ENCODE measurements around the gene PRKG2.

The PRKG2 gene

DNA sequence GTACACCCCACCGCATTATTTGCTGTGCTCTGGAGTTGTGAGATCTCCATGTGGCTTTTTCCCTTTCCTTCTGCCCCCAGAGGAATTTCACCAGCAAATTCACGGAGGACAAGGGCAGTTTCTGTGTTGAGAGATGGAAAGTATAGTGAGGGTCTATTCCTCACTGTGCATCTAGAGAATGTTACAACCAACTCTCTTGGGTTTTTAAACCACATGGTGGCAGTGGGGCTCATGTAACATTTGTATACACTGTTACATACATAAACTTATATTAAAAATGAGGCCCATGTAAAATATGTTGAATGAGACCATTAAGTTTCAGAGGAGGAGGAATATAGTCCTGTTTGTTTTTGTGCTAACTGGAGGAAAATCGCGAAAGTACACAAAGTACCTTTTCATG is 909 bp upstream of the PRKG2 start:
- Histone ChIP-seq H3K79me2 (ENCODE audit: insufficient read depth, low read length) (no peaks in the 10 kb centered on the region), H2AFZ (ENCODE audit: low read length) (no peak overlapping the region), H3K9me3 (ENCODE audit: insufficient read depth, low read depth, low read length) (no peaks in the 10 kb centered on the region), H3K4me1 (ENCODE audit: insufficient read depth, low read length, poor library complexity, severe bottlenecking) (peaks cover 10% of the 10 kb centered on the region), H3K9me2 (replicated peaks; ENCODE audit: low read depth, low read length) (no peaks in the 10 kb centered on the region), H3K36me3 (ENCODE audit: insufficient read depth, low read length) (no peaks in the 10 kb centered on the region), H3F3A (ENCODE audit: low read depth) (no peaks in the 10 kb centered on the region), H3K4me2 (ENCODE audit: low read depth, low read length, poor library complexity, severe bottlenecking) (no peak overlapping the region), H3K4me3 (ENCODE audit: low read length, poor library complexity, severe bottlenecking) (no peak overlapping the region), H4K20me1 (ENCODE audit: insufficient read depth, low read length, poor library complexity, severe bottlenecking) (no peaks in the 10 kb centered on the region), H3K27me3 (ENCODE audit: insufficient read depth, low read length, poor library complexity, severe bottlenecking) (no peaks in the 10 kb centered on the region), H3K9ac (ENCODE audit: low read depth, low read length, poor library complexity, severe bottlenecking) (no peak overlapping the region)
- TF ChIP-seq EZH2phosphoT487 (IDR thresholded peaks at IDR 0.05; ENCODE audit: borderline replicate concordance) (no peak), CTCF (conservative IDR thresholded peaks at IDR 0.05; ENCODE audit: low read length) (0 out of 2 replicates have a peak, but pooled peaks have one; percentile 25)

- no peaks in the 10 kb centered on the region for H3K79me2 ChIP-seq (ENCODE audit: insufficient read depth, low read length)
- no peak overlapping the region for H3K4me3 ChIP-seq (ENCODE audit: low read length, poor library complexity, severe bottlenecking)
- no peak overlapping the region for H3K9ac ChIP-seq (ENCODE audit: low read depth, low read length, poor library complexity, severe bottlenecking)
- no peaks in the 10 kb centered on the region for H3K27me3 ChIP-seq (ENCODE audit: insufficient read depth, low read length, poor library complexity, severe bottlenecking)
- no peaks in the 10 kb centered on the region for H3K9me2 ChIP-seq (replicated peaks; ENCODE audit: low read depth, low read length)
- no peaks in the 10 kb centered on the region for H4K20me1 ChIP-seq (ENCODE audit: insufficient read depth, low read length, poor library complexity, severe bottlenecking)
- H3K36me3 ChIP-seq (ENCODE audit: insufficient read depth, low read length), result no peaks in the 10 kb centered on the region
- H3K4me1 ChIP-seq (ENCODE audit: insufficient read depth, low read length, poor library complexity, severe bottlenecking), result peaks cover 10% of the 10 kb centered on the region
- H3K4me2 ChIP-seq (ENCODE audit: low read depth, low read length, poor library complexity, severe bottlenecking), result no peak overlapping the region
- H3K9me3 ChIP-seq (ENCODE audit: insufficient read depth, low read depth, low read length), result no peaks in the 10 kb centered on the region
- H3F3A ChIP-seq (ENCODE audit: low read depth), result no peaks in the 10 kb centered on the region
- no peak for TF ChIP-seq CTCF (conservative IDR thresholded peaks at IDR 0.05; ENCODE audit: low read length)
- TF ChIP-seq EZH2phosphoT487 (IDR thresholded peaks at IDR 0.05; ENCODE audit: borderline replicate concordance), result no peak
- no peak overlapping the region for H2AFZ ChIP-seq (ENCODE audit: low read length)
These were observed 710 bp downstream of the PRKG2 start for GRCh38 chr4:81214144-81214880.

GRCh38 chr4:81213671-81214070 is 1.4 kb downstream of the PRKG2 start:
- Histone ChIP-seq H3K27me3 (ENCODE audit: insufficient read depth, low read length, poor library complexity, severe bottlenecking) (no peaks in the 10 kb centered on the region), H3K4me1 (ENCODE audit: insufficient read depth, low read length, poor library complexity, severe bottlenecking) (peaks cover 10% of the 10 kb centered on the region), H3K9ac (ENCODE audit: low read depth, low read length, poor library complexity, severe bottlenecking) (no peak overlapping the region), H3K9me2 (replicated peaks; ENCODE audit: low read depth, low read length) (no peaks in the 10 kb centered on the region), H4K20me1 (ENCODE audit: insufficient read depth, low read length, poor library complexity, severe bottlenecking) (no peaks in the 10 kb centered on the region), H2AFZ (ENCODE audit: low read length) (no peak overlapping the region), H3K79me2 (ENCODE audit: insufficient read depth, low read length) (no peaks in the 10 kb centered on the region), H3K4me2 (ENCODE audit: low read depth, low read length, poor library complexity, severe bottlenecking) (no peak overlapping the region), H3K9me3 (ENCODE audit: insufficient read depth, low read depth, low read length) (no peaks in the 10 kb centered on the region), H3K4me3 (ENCODE audit: low read length, poor library complexity, severe bottlenecking) (no peak overlapping the region), H3K36me3 (ENCODE audit: insufficient read depth, low read length) (no peaks in the 10 kb centered on the region), H3F3A (ENCODE audit: low read depth) (no peaks in the 10 kb centered on the region)
- TF ChIP-seq EZH2phosphoT487 (IDR thresholded peaks at IDR 0.05; ENCODE audit: borderline replicate concordance), result no peak
- TF ChIP-seq CTCF (conservative IDR thresholded peaks at IDR 0.05; ENCODE audit: low read length), result no peak

Data from Loucy (cell line).